SHP77 treated with DMSO at 0.1 percent for 48 hours (cell line): ENCODE measurements around the gene ZNF143.
"Not testable (repeated sequence)": the region's sequence is repeated elsewhere in the genome, so short reads cannot be mapped to it uniquely, and the experiment has no call there.

Experiments
- DNase-seq: peaks from one replicate; lab custom pipeline; 2025; lab: John Stamatoyannopoulos, UW

ZNF143 gene

DNA sequence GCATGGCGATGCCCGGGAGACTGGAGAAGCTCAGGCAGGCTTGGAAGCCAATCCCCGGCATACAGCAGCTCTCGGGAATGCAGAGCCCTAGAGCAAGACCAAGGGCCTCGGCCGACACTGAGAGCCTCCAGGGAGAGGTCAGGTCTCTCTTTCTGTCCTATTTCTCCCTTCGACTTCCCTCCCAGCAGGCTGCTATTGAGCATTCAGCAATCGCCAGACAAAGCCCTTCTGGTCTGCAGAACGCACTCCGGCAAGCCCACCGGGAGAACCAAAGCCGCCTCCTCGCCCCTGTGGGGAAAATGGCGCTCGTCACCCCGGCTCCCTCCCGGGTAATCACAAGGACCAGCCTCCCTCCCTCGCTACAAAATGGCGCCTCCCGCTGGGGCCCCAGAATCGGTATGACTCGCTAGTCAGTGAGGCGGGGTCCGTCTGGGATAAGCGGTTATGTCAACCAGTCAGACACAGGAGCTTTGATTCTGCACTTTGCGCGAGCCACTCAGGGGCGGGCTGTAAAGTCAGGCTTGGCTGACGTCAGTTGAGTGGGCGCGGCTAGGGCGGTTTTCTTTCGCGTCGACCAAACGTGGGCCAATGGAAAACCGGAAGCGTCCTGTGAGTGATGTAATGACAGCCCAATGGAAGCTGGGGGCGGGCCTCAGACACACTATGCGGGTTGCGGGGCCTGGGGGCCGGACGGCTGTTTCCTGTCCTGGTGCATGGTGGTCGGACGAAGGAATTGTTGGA is at the start of gene ZNF143:
Gene ZNF143 (plus strand): TSS at position 691 of the 741 bp plus-strand sequence. CDS start 10,297 bp downstream, outside the sequence.
- DNase-seq, result peak; percentile 84

DNA sequence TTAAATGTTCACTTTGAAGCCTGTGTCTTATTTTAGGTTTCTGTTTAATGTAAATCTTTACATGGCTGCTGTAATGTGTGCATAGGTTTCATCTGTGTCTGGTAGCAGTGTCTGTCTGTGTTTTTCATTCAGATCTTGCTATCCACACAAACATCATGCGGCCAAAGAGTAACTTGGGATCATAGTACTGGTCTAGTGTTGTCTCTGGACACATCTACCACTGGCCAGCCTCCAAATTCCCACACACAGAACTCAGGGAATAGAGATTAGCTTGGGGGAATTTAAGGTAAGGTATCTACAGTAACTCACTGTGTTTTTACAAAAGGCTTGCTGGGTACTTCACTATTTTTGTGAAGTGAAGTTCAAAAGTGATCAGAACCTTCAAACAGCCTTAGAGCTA is 32.1 kb upstream of the ZNF143 start:
- DNase-seq, result no peak

DNA sequence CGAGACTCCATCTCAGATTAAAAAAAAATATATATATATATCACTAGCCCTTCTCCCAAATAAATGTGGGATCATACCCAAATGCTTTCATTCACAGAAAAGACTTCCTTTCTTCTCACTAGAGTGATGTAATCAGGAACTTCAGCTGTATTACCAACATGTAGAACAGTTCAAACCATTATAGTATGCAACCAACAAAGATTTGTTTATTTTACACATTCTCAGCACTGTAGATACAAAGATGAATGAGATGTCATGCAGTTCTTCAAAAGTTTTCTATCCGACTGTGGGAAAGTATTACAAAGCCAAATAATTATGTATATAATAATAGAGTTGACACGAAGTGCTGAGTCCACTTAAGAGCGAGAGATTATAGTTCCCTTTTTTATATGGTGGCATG is 22.2 kb upstream of the ZNF143 start:
- no peak for DNase-seq

DNA sequence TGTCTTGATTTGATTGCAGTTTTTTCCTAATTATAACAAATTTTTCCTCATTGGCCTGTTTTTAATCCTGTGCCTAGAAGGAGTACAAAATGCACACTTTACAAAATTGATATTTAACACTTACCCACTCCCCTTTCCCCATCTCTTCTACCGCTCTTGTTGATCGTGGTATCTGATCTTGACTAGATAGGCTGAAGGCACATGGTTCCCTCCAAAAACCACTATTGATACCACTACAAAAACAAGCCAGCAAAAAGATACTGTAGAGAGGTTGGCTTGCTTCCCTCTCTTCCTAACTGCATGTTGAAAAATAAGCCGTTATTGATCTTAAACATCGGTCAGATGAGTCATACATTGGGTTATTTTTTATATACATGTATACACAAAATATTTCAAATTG is 14.6 kb upstream of the ZNF143 start:
- no peak for DNase-seq

DNA sequence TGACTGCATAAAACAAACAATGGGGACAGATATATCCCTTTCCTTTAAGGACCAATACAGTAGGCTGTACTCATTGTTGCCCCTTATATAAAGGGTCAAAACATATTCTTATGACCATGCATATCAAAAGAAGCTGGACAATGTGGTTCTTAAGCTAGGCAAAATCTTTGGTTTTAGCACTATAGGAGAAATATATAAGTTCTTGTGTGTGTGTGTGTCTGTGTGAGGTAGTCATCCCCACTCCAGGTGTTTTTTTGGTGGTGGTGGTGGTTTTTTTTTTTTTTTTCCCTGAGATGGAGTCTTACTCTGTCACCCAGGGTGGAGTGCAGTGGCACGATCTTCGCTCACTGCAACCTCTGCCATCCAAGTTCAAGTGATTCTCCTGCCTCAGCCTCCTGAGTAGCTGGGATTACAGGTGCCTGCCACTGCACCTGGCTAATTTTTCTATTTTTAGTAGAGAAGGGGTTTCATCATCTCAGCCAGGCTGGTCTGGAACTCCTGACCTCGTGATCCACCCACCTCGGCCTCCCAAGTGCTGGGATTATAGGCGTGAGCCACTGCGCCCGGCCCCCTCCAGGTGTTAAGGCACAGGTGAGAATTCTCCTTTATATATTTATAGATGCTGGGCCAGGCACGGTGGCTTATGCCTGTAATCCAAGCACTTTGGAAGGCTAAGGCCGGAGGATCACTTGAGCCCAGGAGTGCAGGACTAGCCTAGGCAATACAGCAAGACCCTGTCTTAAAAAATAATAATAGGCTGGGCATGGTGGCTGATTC is 12.0 kb upstream of the ZNF143 start:
- DNase-seq, result no peak

DNA sequence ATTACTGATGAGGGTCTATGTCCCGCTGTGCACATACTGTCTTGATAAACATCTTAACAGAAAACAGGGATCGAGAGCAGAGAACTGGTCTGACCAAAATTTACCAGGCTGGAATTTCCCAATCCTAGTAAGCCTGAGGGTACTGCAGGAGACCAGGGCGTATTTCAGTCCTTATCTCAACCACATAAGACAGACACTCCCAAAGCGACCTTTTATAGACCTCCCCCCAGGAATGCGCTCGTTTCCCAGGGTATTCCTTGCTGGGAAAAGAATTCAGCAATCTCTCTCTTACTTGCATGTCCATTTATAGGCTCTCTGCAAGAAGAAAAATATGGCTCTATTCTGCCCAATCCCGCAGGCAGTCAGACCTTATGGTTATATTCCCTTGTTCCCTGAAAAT is 8.8 kb upstream of the ZNF143 start:
- not testable (repeated sequence) for DNase-seq

DNA sequence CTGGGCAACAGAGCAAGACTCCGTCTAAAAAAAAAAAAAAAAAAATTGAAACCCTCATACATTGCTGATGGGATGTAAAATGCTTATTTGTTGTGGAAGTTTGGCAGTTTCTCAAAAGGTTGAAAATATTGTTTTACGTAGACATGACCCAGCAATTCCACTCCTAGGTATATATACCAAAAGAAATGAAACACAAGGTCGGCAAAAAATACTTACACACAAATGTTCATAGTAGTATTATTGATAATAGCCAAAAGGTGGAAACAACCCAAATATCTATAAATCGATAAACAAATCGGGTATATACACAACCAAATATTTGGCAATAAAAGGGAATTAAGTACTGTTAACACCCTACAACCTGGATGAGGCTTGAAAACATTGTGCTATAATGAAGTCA is 5.1 kb upstream of the ZNF143 start:
- DNase-seq, result no peak

DNA sequence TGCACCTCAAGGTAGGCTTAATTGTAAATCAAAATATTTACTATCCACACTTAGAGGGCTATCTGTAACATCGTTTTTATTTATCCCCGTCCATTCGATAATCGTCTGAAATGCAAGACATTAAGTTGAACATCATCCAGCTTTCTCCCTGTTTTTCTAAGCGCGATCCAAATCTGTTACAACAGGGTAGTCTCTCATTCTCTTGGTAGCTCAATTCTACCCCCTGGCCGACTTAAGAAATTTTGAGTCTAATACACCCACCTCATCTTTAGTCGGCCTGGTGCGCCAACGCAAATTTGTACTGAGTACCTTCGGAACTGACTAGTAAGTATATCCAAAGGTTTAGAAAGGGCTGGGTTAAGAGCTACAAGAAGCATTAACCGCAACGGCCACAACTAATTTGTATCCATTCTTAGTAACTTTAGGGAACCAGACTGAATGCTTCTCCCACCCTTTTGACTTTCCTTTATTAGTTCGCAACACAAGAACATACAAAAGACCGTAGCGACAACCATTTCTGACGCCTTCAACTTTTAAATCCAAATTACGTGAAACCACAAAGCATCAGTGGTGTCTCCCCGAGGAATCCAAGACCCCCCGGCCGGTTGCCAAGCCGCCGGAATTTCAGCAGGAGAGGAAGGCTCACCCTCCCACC is 1.0 kb upstream of the ZNF143 start:
- no peak for DNase-seq

DNA sequence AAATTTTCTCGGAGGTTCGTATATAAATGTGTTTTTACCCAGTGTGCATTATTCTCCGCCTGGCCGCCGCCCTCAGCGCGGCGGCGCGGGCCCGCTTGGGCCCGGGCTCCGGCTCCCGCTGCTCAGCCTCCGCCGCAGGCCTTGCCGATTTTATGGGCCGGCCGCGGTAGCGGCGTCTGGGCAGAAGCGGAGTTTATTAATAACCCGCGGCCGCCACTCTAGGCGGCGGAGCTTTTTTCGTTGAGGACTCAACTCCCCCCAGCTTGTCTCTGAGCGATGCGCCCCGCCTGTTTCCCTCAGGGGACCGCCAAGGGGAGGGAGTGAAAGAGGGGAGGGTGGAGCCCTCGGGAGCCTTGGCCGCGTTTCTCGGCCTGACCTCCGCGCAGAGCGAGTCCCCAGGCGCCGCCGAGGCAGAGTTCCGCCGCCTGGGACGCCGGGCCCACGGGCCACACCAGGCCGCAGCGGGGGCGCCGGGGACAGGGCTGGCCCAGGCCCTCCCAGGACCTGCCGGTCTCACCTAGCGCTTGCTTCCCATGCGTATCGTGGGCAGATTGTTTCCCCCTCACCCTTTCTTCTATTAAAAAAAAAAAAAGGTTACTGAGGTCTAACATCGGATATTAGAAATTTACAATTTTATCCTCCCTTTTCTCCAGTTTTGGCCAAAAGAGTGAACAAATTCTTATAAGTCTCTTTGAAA is 399 bp downstream of the ZNF143 start:
- peak; percentile 39 for DNase-seq

DNA sequence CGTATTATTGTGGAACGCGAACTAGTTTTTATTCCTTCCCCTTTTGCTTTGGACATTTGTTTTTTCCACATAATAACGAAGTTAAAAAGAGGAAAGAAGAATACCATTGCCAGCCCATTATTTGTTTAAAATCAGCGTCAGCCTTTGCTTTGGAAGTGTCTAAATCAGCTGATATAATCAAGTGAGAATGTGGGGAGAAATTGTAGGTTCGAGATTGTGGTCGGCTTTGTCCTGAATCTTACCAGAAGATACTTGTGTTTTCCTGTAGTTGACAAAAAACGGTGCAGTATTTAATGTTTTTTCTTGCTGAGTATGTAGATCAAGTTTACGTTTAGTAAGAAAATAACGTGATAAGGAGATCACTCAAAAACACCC is 935 bp downstream of the ZNF143 start:
- no peak for DNase-seq

DNA sequence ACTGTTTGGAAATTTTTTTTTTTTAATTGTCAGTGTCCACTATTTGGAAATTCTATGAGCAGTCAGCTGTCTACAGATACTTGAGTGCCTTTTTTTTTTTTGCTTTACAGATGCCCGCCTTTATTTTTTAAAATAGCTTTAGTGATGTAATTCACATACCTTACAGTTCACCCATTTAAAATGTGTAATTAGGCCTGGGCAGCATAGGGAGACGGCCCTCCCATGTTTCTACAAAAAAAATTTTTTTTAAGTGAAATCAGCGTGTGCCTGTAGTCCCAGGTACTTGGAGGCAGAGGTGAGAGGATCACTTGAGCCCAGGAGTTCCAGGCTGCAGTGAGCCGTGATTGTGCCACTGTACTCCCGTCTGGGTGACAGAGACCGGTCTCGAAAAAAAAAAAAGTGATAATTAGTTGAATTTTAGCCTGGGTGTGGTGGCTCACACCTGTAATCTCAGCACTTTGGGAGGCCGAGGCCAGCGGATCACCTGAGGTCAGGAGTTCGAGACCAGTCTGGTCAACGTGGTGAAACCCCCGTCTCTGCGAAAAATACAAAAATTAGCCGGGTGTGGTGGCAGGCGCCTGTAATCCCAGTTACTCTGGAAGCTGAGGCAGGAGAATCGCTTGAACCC is 1.5 kb downstream of the ZNF143 start:
- DNase-seq, result no peak

DNA sequence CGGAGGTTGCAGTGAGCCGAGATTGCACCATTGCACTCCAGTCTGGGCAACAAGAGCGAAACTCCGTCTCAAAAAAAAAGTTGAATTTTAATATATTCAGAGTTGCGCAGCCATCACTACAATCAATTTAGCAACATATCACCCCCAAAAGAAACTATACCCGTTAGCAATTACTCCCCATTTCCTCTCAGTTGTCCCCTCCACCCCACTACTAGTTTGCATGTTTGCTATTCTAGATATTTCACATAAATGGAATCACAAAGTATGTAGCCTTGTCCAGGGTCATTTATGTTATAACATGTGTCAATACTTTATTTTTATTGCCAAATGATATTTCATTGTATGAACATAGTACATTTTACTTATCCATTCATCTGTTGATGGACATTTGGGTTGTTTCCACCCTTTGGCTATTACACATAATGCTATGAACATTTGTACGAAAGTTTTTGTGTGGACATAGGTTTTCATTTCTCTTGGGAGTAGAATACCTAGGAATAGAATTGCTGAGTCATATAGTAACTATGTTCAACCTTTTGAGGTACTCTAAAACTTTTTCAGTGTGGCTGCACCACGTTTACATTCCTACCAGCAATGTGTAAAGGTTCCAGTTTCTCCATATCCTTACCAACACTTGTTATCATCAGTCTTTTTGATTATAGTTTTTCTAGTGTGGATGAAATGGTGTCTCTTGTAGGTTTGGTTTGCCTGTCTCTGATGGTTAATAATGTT is 2.2 kb downstream of the ZNF143 start:
- no peak for DNase-seq

DNA sequence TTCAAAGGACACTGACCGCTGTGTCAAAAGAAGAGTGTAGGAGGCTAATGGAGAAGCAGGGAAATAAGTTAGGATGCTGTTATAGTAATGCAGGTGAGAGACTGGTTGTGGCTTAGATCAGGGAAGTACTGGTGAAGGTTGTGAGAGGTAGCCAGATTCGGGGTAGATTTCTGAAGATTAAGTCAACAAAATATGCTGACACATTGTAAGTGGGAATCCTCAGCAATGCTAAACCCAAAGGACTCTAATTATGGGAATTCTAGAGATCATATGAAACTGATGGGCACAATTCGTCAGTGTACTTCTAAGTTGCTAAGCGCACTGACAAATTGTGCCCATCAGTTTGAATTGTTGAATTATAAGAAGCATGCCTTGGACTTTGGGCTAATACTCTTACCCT is 10.0 kb downstream of the ZNF143 start:
- DNase-seq, result no peak

DNA sequence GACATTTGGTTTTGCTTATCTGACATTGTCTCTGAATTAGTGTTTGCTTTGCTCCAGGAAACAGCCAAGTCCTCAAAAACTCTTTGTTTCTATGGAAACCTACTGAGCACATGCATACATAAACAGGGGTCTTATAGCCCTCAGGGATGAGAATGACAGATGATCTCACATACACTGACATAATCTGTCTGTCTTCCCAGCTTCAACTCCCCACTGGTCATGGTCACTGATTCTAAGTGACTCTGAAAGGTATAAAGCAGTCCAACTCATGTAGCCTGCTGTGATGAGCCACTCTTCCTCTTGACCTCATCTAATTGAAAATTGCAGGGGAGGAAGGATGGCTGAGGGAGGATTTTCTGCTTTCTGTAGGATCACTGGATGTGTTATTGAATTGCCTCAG is 12.6 kb downstream of the ZNF143 start:
- DNase-seq, result no peak

DNA sequence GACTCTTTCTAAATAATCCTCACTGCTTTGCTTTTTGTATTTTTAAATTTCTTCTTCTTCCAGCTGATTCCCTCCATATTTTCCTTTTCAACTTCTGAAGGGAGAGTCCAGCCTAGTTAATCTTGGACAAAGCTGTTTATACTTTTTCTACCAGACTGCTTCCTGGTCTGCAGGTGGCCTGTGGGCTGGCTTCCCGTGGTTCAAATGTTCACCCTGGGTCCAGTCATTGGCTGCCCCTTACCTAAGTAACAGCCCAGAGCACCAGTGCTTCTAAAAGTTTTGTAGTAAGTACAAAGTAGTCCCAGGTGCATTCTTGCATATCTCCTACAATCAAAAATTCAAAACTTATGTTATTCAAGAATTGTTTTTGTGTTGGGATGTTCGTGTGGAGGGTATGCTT is 19.1 kb downstream of the ZNF143 start:
- DNase-seq, result no peak

DNA sequence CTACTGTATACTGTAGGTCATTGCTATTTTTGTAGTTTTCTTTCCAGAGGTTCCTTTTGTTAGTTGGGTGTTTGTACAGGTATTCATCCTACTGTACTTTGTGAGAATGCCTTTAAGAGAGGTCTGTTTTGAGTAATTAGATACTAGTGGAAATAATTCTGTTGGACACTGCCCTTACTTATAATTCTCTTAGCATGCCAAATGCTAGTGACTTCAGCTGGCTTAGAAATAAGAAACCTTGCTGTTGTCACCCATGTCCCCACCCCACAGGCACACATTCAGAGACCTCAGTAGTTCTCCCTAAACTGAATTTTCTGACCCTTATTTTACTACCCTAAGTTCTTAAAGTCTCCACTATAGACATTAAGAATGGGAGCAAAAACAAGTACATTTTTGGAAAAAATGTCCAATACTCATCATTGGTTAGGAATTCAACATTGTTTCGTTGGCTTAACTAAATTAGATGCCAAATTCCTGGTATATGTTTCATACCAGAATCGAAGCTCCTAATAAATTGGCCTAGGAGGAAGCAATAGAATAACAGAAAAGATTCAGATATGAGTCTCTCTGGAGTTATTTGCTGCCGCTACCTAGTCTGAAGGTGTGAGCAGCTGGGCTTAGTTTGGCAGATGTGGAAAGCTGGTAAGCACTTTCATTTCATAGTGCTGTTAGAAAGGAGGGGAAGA is 28.4 kb downstream of the ZNF143 start:
- no peak for DNase-seq

DNA sequence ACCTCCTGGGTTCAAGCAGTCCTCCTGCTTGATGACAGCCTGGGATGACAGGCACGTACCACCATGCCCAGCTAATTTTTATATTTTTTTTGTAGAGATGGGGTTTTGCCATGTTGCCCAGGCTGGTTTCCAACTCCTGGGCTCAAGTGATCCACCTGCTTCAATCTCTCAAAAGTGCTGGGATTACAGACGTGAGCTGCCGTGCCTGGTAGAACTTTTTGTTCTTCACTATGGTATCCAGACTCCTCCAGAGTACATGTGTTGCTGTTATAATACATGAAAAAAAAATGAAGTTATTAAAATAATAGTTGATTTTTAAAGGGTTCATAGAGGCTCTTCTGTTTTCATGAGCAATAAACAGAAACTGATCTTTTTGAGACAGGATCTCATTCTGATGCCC is 29.6 kb downstream of the ZNF143 start:
- no peak for DNase-seq

DNA sequence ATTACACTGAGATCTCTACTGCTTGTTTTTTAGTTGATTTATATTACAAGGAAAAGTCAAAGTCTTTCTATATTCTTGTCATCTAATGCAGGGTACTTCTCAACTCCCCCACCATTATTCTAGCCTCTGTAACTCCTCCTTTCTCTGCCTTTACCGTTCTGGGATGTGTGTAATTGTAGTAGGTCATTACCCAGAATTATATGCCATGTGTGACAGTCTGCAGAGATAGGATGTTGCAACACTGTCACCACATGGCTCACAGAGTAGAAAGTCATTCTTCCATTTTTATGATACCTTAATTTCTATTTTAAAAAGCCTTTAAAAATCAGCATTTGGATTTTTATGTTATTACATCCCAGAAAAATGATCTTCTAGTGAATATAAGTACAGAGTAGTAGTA is 32.7 kb downstream of the ZNF143 start:
- DNase-seq, result no peak

DNA sequence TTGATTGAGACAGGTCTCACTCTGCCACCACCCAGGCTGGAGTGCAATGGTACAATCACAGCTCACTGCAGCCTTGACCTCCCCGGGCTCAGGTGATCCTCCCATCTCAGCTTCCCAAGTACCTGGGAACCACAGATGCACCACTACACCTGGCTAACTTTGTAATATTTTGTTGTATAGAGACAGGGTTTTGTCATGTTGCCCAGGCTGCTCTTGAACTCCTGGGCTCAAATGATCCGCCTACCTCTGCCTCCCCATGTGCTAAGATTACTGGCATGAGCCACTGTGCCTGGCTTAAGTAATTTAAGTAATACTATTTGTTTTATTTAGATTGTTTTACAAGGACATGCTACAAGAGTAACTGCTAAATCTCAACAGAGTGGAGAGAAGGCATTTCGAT is 33.5 kb downstream of the ZNF143 start:
- DNase-seq, result no peak

DNA sequence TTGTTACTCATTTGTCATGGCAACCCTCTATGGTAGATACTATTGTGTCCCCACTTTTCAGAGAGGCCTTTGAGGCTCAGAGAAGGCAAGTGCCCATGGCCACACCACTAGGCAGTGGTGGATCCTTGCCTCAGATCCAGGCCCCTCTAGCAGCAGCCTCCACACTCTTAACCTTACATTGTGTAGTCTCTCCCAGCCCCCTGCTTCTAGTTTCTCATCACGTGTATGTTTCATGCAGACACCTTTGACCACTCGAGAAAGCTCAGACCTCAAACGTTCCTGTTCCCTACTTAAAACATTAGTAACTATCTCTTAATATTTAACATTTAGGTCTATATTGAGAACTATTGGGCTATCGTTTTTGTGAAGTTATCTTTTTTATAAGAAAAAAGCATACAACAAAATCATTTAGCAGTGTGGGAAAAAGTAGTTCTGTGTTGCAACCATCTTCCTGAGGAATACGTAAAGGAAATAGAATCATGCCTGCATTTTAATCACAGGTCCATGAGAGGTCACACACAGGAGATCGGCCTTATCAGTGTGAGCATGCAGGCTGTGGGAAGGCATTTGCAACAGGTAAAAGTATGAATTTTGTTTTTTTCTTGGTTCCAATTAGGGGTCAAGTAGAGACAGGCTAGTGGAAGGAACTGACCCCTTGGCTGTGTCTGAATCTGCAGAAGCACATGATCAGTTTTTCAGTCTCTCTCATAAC is 35.1 kb downstream of the ZNF143 start:
- no peak for DNase-seq
